Stimulated activated CD4-positive, alpha-beta T cell treated with anti-CD3 and anti-CD28 coated beads, TNF-alpha, amount 100 ng/mL, for 4 hours (primary cell): ENCODE measurements around the gene KCNN3.
A peak's percentile ranks its signal among the peaks of the same experiment; 100 is the strongest.

Experiments used
- DNase-seq, 3 experiments: peaks; one replicate each; pipeline ENCODE4 v3.0.0-alpha.2; 2020; ENCODE audit warnings: low read depth in 3 of 3

The KCNN3 gene

DNA sequence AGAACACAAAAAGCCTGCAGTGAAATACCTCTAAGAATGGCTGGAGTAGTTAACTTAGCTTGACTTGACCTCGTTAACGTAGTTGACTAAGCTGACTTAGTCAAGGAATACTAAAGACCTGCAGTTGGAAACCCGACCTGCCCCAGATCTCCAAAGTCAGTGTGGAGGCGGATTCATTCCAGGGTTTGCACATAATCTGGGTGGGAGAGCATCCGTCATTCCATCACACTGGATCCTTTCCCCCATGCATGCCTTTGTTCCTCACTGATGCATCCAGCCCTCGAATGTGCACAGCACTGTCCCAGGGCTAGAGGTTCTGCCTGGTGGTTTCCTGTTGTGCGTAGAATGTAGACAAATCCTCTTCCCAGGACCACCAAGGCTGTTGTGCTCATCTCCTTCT, 76.4 kb downstream of the KCNN3 start:
- no peak for DNase-seq

DNA sequence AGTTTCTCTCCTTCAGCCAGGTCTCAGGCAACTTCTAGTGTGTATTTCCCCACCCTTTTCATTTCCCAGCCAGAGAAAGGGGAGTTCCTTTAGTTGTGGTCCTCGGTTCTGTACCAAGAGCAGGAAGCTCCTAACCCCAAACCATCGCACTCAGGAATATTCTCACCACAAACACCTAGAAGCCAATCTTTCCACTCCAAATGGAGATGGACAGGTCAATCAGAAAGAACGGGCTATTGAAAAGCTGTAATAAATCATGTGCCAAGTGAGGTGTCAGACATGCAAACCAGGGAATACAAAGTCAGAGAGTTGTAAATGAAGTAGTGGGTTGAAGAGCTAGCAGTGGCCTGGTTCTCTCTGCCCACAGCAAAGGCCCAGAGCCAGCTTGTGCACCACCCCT, 77.2 kb downstream of the KCNN3 start:
- DNase-seq = no peak

DNA sequence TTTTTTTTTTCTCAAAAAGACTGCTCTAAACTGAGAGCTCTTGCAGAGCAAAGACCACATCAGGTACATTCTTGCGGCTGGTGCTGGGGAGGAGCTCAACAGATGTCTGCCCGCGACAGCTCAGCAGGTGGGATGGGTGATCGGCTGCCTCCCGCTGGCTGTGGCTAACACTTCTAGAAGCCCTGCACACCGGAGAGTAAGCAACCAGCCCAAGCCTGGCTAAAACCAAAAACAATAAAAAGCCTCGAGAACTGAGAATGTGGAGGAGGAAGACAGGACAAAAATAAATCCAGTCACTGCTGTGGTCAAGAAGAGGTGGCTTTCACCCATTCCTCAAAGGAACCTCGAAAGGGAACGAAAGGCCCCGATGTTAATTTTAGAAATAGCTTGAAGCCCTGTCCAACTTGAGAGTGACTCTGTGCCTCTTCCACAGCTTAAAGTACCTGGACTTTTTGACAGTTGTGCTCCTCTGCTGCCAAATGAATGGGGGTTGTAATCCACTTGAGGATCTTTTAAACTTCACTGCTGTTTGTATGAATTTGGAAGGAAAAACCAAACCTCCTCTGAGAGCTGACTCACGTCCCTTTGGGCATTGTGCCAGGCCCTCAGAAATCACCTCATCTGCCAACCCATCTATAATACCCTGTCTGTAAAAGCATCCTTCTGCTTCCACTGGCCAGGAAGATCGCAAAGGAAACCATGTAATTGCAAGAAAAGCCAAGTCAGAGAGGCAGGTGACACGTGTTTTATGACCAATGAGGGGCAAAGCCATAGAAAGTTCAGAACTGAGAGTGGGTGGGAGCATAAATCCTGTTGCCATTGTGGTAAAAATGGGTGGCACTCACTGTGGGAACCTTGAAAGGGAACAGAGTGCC, 78.6 kb downstream of the KCNN3 start:
- DNase-seq = peak; percentile 49 to 69 (median 62)

DNA sequence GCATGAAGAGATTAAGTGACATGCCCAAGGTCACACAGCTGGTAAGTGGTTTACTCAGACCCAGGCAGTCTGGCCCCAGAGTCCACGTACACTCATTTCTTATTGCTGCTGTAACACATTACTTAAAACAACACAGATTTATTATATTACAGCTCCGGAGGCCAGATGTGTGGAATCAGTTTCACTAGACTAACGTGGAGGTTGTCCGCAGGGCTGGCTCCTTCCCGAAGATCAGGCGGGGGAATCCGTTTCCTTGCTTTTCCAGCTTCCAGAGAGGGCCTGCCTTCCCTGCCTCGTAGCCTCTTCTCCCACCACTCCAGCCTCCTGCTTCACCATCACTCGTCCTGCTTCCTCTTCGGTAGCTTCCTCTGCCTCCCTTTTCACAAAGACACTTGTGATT, 81.2 kb downstream of the KCNN3 start:
- no peak for DNase-seq

DNA sequence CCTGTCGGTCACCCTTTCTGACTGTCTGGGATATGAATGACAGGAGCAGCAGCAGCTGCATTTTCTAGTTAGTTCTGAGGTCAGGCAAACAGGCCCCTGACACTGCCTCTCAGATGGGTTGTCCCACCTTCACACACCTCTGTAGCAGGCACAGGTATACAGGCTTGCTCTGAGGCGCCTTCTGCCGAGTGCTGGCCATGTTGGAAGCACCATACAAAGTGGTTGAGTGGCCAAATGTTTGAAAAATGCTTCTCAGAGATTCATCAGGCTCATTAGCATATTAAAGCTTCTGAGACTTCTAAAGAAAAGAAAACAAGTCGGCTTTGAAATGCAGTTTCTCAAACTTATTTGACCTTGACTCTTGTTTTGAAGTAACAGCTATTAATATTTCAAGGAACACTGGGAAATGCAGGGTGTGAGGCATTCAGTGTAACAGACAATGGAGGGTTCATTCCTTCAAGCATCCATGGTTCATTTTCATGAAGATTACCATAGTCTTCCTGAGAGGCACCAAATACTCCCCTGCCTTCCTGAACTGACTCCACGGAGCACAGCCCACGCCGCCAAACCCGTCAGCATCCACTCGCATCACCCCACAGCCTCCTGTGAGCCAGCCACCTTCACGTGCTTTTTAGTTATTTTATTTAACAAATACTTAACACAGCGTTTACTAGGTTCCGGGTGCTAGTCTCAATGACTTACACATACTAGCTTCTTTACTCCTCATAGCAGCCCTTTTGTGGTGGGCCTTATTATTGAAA, 81.8 kb downstream of the KCNN3 start:
- DNase-seq = no peak

DNA sequence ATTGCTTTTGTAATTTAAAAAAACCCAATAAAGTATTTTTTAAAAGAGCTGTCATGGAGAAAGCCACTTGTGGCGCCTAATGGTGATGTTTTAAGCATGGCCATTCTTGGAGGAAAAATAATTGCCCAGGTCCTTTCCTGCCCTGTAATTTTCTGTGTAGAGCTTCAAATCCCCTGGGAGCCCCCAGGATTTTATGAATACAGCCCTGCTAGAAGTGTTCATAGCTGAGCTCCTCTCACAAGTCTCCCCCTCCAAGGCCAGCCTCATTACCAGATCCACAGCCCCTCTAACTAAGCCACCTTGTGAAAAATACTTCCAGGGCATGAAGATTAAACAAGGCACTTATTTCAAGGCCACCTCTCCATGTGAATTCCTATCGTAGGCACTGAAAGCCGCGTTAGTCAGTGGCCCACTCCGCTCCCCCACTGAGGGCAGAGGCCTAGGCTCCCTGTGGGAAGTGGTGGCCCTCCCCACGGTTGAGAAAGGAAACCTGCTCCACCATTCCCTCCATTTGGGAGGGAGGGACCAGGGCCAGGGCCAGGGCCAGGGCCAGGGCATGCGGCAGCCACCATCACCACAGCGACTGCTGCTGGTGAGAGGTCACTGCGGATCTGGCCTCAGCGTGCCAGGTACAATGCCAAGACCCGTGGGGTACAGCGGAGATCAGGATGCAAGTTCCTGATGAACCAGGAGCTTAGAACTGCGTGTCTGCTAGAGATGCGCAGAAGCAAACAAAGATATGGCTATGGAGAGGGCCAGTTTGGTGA, 83.1 kb downstream of the KCNN3 start:
- DNase-seq = no peak

DNA sequence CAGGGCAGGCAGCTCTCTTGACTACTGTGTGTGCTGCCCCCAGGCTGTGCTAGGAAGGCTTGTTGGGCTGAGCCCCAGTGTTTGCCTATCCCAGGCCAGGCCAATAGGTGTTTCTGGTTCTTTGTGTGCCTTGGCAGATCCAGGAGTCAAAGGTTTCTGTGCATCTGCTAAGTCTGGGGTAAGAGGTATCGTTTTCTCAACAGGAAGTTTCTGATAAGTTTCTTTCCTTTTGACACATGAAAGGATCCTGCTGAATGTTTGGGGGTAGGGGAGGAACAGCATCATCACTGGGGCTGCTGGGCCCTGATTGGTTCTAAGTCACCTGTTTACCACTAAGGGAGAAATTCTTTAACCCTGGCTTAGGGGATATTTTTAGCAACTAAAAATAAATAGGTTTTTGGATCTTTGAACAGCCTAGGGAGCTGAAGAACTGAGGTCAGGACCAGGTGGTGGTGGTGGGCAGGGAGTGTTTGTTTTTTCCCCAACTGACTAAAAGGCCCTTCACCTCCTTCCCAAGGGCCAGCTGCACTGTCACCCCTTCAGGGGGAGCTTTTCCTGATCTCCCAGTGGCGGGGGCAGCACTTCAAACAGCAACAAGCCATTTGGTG, 85.1 kb downstream of the KCNN3 start:
- peak in 2 of 3 experiments; percentile 23 to 31 for DNase-seq

DNA sequence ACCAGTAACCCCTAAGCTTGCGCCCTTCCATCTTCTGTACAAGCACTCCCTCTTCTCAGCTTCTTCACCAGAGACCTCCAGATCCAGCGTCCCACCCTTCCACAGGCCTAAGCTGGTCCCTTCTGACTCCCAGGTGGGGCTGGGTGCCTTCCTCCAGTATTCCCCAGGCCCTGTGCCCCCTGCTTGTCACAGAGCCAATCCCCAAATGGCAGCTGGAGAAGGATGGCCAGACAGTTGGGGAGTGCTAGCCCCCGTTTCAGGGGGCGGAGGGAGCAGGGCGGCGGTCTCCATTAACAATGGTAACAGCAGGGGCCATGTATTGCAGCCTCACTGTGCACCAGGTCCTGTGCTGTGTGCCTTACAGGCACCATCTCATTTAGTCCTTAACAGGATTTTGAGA, 85.7 kb downstream of the KCNN3 start:
- DNase-seq = no peak

DNA sequence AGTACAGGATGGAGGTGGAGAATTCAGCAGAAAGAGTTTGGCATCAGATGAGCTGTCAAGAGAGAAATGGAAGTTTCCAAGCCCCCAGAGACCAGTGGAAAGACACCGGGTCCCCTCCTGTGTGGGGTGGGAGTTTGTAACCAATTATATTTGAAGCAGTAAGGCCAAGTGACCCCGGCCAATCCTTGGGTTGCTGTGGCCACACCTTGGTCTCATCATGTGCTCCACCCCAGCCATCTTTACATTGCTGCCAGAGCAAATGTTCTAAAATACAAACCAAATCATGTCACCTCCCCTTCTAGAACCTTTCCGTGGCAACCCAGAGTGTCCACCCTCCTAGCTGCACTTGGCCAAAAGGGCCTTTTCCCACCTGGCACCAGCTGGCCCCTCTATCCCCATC, 86.1 kb downstream of the KCNN3 start:
- DNase-seq = no peak

DNA sequence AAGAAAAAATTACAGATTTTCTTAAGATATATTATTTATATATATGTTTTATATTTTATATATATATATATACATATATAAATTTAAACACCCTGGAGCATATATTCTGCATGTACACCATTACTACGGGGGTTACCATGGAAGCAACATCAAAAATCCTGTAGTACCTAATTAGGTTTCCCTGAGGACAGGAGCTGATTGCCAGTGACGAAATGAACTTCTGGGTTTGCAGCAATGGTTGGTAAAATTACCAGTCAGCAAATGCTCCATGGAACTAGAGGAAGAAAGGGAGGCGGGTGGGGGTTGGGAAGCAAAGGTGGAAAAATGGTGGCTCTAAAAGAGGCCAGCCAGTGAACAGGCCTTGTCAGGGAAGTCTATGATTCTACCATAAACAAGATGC, 89.5 kb downstream of the KCNN3 start:
- DNase-seq = no peak

DNA sequence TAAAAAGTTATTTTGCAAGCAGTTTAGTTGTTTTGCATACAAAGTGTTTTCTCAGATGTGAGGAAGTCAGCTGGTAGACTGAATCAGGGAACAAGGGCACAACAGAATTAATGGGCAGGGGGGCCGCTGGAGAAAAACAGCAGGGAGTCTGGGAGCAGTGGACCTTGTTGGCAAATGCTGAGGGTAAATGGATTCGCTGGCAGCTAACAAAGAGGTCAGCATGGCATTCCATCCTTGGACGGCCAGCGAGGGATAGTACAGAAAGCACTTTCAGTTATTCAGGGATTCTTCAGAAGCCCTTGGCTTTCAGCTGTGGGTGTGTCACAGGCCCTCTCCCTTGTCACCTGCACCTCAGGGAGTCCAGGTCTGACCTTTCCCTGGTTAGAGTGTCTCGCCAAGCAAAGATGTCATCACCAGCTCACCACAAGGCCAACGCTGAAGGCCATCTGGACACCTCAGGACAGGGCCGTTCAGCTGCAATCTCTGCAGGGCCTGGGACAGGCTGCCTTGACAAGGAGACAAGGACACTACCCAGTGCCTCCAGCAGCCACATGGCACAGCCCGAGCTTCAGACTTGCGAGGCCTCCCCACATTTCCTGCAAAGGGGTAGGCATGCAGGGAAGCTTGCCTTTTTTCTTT, 90.4 kb downstream of the KCNN3 start:
- no peak for DNase-seq

DNA sequence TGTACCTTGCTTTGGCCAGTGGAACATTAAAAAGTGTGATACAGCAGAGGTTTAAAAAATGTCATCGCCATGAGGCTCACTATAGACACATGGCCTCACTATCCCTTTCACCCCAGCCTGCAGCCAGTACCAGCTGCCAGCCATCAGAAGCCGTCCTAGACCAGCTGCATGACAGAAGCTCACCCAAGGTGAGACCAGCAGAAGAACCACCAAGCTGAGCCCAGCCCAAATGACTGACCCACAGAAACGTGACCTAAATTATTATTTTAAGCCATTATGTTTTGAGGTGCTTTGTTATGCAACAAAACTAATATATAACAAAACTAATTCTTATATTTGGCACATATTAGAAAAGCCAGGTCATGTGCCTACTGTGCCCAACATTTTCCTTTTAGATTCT, 91.1 kb downstream of the KCNN3 start:
- DNase-seq = no peak

DNA sequence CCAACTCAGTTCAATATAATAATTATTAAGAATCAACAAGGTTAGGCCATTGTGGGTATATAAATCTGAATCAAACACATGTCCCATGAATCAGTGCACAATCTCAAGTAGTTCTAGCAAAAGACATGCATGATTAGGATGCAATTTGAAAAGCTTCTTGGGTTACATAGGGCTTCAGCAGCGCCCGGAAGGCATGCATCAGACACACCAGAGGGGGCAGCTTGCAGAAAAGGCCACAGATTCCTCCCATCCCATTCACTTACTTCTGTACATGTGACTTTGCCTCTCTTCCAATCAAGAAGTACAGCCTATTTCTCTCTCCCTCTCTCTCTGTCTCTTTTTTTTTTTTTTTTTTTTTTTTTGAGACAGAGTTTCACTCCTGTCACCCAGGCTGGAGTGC, 91.8 kb downstream of the KCNN3 start:
- no peak for DNase-seq

DNA sequence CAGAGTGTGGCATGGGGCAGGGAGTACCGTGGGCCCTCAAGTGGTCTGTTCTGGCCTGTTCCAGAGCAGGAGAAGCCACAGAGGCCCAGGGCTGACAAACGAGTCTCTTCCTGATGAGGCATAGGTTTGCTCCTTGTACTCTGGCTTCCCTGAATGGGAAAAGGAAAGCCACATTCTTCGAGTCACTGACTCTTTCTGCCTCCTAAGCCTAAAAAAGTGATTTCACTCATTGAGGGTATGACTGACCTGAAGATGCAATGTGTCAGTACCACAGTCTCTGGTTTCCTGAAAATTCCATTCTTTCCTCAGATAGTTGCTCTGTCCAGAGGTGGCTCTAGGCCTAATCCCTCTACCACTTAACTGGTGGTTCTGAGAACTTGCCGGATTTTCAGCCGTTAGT, 92.3 kb downstream of the KCNN3 start:
- no peak for DNase-seq

DNA sequence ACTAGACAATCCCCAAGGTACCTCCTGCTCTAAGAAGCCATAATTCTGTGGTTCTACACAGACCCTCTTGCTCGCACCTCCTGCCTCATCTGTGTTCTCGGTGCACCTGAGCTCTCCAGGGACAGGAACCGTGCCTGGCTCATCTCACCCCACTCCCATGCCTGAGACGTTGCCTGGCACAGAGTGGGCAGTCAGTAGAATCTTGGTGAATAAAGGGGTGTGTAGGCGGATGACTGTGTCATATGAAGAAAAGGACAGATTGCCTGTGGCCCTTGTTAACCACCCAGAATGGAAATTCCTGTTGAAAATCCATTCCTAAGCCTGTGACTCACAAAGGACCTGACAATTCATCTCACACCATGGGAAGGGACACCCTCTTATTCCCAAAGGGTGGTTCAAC, 92.9 kb downstream of the KCNN3 start:
- no peak for DNase-seq

DNA sequence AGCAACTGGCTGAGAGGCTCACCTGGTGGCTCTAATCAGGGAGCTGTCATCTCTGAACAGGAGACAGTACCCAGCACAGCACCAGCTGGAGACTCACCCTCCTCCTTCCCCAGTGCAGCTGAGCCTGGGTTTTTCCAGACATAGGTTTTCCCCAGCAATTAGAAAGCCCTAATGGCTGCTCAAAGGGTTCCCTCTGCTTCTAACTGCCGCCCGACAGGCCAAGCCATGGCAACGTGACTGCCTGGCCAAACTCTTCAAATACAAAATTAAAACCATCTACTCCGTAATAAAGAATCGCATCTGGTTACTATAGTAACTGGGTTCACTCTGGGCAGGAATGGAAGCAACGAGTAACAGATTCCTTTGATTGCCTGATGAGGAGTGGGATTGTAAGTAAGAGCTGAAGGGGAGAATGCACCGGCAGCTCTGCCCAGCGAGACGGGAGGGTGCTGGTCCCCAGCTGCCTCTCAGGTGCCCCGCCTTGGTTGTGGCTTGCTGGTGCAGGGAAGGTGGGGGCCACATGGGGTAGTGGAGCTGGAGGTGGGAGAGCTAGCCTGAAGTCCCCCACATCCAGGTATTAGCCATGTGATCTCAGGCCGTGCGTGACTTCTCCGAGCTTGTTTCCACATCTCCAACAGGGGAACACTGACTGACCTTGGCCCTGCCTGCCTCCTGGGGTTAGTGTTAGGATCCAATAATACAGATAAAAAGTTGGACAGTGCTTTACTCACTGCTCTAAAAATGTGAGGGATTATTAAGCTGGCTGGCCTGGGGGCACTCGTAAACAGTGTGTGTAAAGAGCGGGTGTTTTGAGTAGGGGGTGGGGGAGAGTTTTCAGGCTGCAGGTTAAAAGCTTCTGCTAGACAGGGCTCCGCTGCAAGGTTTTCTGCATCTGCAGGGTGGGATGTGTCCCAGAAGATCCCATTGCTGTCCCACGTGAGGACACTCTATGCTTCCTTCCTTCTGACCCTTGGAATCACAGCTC, 94.2 kb downstream of the KCNN3 start:
- no peak for DNase-seq

DNA sequence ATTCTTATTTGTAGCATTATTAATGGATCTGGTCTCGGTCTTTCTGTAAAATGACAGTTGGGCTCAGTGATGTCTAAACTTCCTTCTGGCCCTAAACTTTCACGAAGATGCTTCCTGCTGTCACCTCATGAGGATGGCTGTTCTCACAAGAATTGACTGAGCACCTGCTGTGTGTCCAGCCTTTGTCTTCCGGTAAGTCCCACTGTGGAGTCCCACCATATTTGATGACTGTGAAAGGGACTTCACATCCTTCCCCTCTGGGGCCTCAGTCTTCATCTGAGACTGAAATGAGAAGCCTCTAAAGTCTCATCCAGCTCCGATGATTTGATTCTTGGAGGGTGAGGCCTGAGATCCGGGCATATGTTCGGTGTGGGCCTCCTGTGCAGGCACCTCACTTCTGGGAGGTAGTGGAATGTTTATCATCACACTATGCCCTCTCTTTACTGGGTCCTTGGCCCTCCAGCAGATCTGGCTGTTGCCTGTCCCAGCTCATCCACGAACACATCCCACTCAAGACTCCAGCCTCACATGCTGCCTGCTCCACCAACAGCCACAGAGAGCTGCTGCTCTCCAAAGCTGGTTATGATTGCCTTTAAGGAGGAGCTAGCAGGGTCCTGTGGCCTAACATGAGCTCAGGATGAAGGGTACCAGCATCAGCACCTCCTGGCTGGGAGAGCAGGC, 95.8 kb downstream of the KCNN3 start:
- DNase-seq = no peak

DNA sequence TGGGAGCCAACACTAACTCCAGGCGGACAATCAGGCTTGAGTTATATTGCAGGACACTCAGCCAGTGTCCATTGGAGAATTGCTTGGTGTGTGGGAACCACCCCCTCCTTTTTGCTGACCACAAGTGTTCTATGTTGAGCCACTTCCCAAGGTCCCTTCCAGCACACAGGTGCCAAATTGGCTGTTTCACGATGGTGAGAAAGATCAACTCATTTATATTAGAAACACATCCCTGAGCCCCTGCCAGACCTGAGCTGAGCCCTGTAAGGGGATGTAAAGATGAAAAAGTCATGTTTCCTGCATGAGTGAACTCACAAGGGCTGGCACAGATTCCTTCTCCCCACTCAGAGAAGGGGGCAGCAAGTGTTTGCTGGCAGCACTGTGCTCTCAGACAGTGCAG, 96.5 kb downstream of the KCNN3 start:
- DNase-seq = no peak

DNA sequence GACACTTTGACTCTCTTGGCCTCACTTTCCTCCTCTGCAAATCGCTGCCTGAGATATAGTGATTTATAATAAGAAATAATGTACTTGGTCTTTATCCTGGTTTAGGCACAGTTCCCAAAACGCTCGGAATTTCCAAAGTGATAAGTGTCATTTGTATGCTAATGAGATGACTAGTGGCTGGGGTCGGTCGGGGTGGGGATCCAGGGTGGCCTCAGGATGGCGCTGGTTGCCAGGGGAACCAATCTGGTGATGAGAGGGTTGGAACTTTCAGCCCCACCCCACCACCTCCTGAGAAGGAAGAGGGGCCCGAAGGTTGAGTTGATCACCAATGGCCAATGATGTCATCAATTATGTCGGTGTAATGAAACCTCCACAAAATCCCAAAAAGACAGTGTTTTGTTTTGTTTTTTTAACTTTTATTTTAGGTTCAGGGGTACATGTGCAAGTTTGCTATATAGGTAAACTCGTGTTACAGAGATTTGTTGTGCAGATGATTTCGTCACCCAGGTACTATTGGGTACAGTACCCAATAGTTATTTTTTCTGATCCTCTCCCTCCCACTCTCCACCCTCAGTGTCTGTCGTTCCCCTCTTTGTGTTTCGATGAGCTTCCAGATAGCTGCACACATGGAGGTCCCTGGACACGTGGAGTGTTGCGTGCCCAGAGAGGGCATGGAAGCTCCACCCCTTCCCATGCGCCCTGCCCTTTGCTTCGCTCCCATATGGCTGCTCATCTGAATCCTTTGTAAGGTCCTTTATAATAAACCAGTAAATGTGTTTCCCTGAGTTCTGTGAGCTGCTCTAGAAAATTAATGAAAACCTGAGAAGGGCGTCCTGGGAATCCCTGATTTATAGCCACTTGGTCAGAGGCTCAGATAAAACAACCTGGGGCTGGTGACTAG, 97.2 kb downstream of the KCNN3 start:
- no peak for DNase-seq
